HEK293 (cell line): ENCODE results near the gene NEK2.

Source experiments
- HOXC10 ChIP-seq: sonication (generic); formaldehyde crosslinking; IDR thresholded peaks from 2 replicates; pipeline ENCODE4 v1.8.1; 2023; ENCODE audit warnings: mild to moderate bottlenecking, missing genetic modification reagents
- KLF1 ChIP-seq: fragments of 450-650 bp; formaldehyde crosslinking; IDR thresholded peaks from 2 replicates; pipeline ENCODE4 v1.5.1; 2016; ENCODE audit warnings: missing biosample characterization, missing genetic modification characterization
- KLF16 ChIP-seq: fragments of 450-650 bp; formaldehyde crosslinking; IDR thresholded peaks from 2 replicates; pipeline ENCODE4 v1.5.1; 2017; ENCODE audit warnings: missing biosample characterization, missing genetic modification characterization
- PATZ1 ChIP-seq: fragments of 450-650 bp; formaldehyde crosslinking; IDR thresholded peaks from 2 replicates; pipeline ENCODE4 v1.5.1; 2016; ENCODE audit warnings: missing biosample characterization, missing genetic modification characterization
- PBX3 ChIP-seq: sonication (generic); formaldehyde crosslinking; IDR thresholded peaks from 2 replicates; pipeline ENCODE4 v1.8.1; 2022; ENCODE audit warnings: mild to moderate bottlenecking, moderate library complexity, missing genetic modification reagents
- SETDB1 ChIP-seq: IDR thresholded peaks from one replicate; pipeline ENCODE4 v1.6.1; 2017; ENCODE audit warnings: mild to moderate bottlenecking, low read length, moderate library complexity, mixed read lengths; ENCODE audit not compliant: insufficient read length
- TSHZ1 ChIP-seq: fragments of 450-650 bp; formaldehyde crosslinking; IDR thresholded peaks from 2 replicates; pipeline ENCODE4 v1.5.1; 2016; ENCODE audit warnings: missing biosample characterization, missing genetic modification characterization, borderline replicate concordance
- ZBTB21 ChIP-seq: fragments of 450-650 bp; formaldehyde crosslinking; IDR thresholded peaks from 2 replicates; pipeline ENCODE4 v1.5.1; 2017; ENCODE audit warnings: missing biosample characterization, missing genetic modification characterization
- ZBTB44 ChIP-seq: fragments of 450-650 bp; IDR thresholded peaks from 2 replicates; pipeline ENCODE4 v1.5.1; 2018; ENCODE audit warnings: missing biosample characterization, mild to moderate bottlenecking, missing genetic modification characterization
- ZFP41 ChIP-seq: fragments of 450-650 bp; formaldehyde crosslinking; IDR thresholded peaks from 2 replicates; pipeline ENCODE4 v1.5.1; 2016; ENCODE audit warnings: missing biosample characterization, missing genetic modification characterization, borderline replicate concordance
- ZFP69B ChIP-seq: fragments of 450-650 bp; formaldehyde crosslinking; IDR thresholded peaks from 2 replicates; pipeline ENCODE4 v1.5.1; 2016; ENCODE audit warnings: missing biosample characterization, missing genetic modification characterization
- ZNF18 ChIP-seq: fragments of 450-650 bp; formaldehyde crosslinking; IDR thresholded peaks from 2 replicates; pipeline ENCODE4 v1.5.1; 2016; ENCODE audit warnings: missing biosample characterization, missing genetic modification characterization
- ZNF302 ChIP-seq: fragments of 450-650 bp; formaldehyde crosslinking; IDR thresholded peaks from 2 replicates; pipeline ENCODE4 v1.5.1; 2016; ENCODE audit warnings: missing biosample characterization, missing genetic modification characterization, low read depth
- ZNF324 ChIP-seq: fragments of 450-650 bp; formaldehyde crosslinking; IDR thresholded peaks from 2 replicates; pipeline ENCODE4 v1.5.1; 2016; ENCODE audit warnings: missing biosample characterization, missing genetic modification characterization
- ZNF350 ChIP-seq: fragments of 450-650 bp; formaldehyde crosslinking; IDR thresholded peaks from 2 replicates; pipeline ENCODE4 v1.5.0; 2017; ENCODE audit warnings: missing biosample characterization, mild to moderate bottlenecking, missing genetic modification characterization
- ZNF362 ChIP-seq: fragments of 450-650 bp; formaldehyde crosslinking; IDR thresholded peaks from 2 replicates; pipeline ENCODE4 v1.5.1; 2016; ENCODE audit warnings: missing biosample characterization, missing genetic modification characterization
- ZNF391 ChIP-seq: fragments of 450-650 bp; formaldehyde crosslinking; IDR thresholded peaks from 2 replicates; pipeline ENCODE4 v1.5.1; 2016; ENCODE audit warnings: low read depth, missing biosample characterization, missing genetic modification characterization, borderline replicate concordance
- ZNF555 ChIP-seq: fragments of 450-650 bp; formaldehyde crosslinking; conservative IDR thresholded peaks from 2 replicates; pipeline ENCODE4 v1.5.1; 2017; ENCODE audit warnings: missing biosample characterization, mild to moderate bottlenecking, missing genetic modification characterization, inconsistent platforms
- ZNF600 ChIP-seq: fragments of 450-650 bp; formaldehyde crosslinking; IDR thresholded peaks from 2 replicates; pipeline ENCODE4 v1.5.1; 2016; ENCODE audit warnings: missing biosample characterization, missing genetic modification characterization
- ZNF621 ChIP-seq: fragments of 450-650 bp; formaldehyde crosslinking; IDR thresholded peaks from 2 replicates; pipeline ENCODE4 v1.5.1; 2017; ENCODE audit warnings: missing biosample characterization, missing genetic modification characterization
- ZNF645 ChIP-seq: fragments of 450-650 bp; formaldehyde crosslinking; IDR thresholded peaks from 2 replicates; pipeline ENCODE4; 2016; ENCODE audit warnings: missing biosample characterization, missing genetic modification characterization
- ZNF707 ChIP-seq: fragments of 450-650 bp; formaldehyde crosslinking; IDR thresholded peaks from 2 replicates; pipeline ENCODE4 v1.5.1; 2016; ENCODE audit warnings: missing biosample characterization, missing genetic modification characterization
- ZNF792 ChIP-seq: fragments of 450-650 bp; formaldehyde crosslinking; IDR thresholded peaks from 2 replicates; pipeline ENCODE4 v1.5.1; 2016; ENCODE audit warnings: missing biosample characterization, missing genetic modification characterization
- ZSCAN18 ChIP-seq: fragments of 450-650 bp; formaldehyde crosslinking; IDR thresholded peaks from 2 replicates; pipeline ENCODE4 v1.5.1; 2016; ENCODE audit warnings: missing biosample characterization, missing genetic modification characterization

The NEK2 gene

GRCh38 chr1:211676106-211676583 is 724 bp upstream of the NEK2 start (continued):
- TF ChIP-seq ZBTB21 (tag by site-specific recombination) (no peak), HOXC10 (no peak), PBX3 (CRISPR knock-in tag) (no peak), SETDB1 (no peak), ZSCAN18 (tag by site-specific recombination) (no peak), KLF1 (tag by site-specific recombination) (no peak), PATZ1 (no peak; the same call in 1 of the 2 replicates), ZNF555 (no peak), KLF16 (tag by site-specific recombination) (no peak), ZNF302 (tag by site-specific recombination) (no peak), ZNF707 (tag by site-specific recombination) (no peak), ZNF645 (no peak), ZNF600 (tag by site-specific recombination) (peak; percentile 74), ZNF18 (tag by site-specific recombination) (no peak), ZFP41 (no peak), ZNF350 (tag by site-specific recombination) (no peak), ZNF391 (0 out of 2 replicates have a peak, but pooled peaks have one; percentile 5), ZFP69B (tag by site-specific recombination) (no peak), ZNF621 (tag by site-specific recombination) (no peak), ZNF324 (no peak), ZNF792 (tag by site-specific recombination) (no peak), ZNF362 (peak; percentile 73; the same call in 1 of the 2 replicates), TSHZ1 (tag by site-specific recombination) (no peak), ZBTB44 (tag by site-specific recombination) (no peak)
